GM18858 (cell line): Measurements from ENCODE around the gene PDCD1LG2.
"Not testable (repeated sequence)": the region's sequence is repeated elsewhere in the genome, so short reads cannot be mapped to it uniquely, and the experiment has no call there.

Source experiments
- ATAC-seq: cut with Tn5 transposase; IDR thresholded peaks from one replicate; pipeline ENCODE4 v1.9.1; 2021; ENCODE audit not compliant: unreplicated experiment

PDCD1LG2 gene

GRCh38 chr9:5563417-5563815 is 53.1 kb downstream of the PDCD1LG2 start:
- ATAC-seq, result no peak

GRCh38 chr9:5563886-5564285 is 53.6 kb downstream of the PDCD1LG2 start:
- ATAC-seq, result no peak

- peak; percentile 72 for ATAC-seq
These were observed 55.8 kb downstream of the PDCD1LG2 start for GRCh38 chr9:5566054-5566618.

- ATAC-seq, result no peak
These were observed 58.5 kb downstream of the PDCD1LG2 start for GRCh38 chr9:5568868-5569267.

DNA sequence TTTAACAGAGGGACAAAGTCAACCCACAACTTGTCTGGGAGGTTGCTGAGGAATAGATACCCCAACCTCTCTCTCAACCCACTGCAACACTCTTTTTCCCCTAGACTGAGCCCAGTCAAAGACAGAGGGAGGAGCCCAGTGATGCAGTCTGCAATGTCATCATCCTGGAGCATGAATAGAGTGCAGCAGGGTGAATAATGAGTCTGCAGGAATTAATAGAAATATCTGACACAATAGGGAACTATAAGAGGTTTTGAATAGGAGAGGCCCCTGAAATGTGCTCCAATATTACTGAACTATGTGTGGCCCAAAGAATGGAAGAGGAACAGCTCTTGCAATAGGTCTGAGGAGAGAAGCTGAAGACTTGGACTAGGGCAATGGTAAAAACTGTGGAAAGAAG is 59.1 kb downstream of the PDCD1LG2 start:
- no peak for ATAC-seq

DNA sequence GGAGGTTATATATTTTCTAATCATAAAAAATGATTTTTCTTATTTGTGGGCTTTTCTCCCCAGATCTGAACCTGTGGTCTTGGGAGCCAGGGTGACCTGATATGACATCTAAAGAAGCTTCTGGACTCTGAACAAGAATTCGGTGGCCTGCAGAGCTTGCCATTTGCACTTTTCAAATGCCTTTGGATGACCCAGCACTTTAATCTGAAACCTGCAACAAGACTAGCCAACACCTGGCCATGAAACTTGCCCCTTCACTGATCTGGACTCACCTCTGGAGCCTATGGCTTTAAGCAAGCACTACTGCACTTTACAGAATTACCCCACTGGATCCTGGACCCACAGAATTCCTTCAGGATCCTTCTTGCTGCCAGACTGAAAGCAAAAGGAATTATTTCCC is 59.6 kb downstream of the PDCD1LG2 start:
- ATAC-seq, result no peak

DNA sequence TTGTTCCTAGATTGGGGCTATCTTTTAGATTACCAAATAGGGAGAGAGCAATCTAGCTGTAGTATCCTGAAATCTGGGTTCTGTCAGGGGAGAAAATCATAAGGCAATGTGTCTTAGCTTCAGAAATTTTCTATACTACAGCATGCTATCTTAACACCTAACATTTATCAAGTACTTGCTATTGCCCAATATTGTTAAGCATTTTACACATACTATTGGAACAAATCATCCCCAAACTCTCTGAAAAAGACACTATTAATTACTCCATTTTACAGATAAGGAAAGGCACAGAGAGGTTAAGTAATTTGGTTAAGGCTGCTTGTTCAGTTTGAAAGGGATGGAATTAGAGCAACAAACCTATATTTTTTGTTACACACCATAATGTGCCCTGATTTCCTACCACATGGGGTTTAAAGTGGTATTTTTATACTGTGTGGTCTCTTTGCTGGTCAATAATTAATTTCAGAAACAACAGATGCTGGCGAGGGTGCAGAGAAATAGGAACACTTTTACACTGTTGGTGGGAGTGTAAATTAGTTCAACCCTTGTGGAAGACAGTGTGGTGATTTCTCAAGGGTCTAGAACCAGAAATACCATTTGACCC is 61.4 kb downstream of the PDCD1LG2 start:
- ATAC-seq, result no peak

DNA sequence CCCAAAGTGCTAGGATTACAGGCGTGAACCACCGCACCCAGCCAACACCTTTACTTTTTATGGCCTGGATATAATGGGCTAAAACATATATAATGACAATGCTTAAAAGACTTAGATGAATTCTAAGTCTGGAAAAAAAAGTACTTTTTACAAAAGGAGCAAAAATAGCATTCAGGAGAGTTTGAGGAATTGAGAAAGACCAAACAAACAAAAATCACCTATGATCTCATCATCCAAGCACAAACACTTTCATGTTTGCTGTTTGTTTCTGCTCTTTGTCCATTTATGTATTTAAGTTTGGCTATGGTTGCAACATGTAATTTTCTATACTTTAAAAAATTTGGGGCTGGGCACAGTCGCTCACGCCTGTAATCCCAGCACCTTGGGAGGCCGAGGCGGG is 63.8 kb downstream of the PDCD1LG2 start:
- ATAC-seq, result no peak

GRCh38 chr9:5575000-5575399 is 64.7 kb downstream of the PDCD1LG2 start:
- ATAC-seq, result no peak

DNA sequence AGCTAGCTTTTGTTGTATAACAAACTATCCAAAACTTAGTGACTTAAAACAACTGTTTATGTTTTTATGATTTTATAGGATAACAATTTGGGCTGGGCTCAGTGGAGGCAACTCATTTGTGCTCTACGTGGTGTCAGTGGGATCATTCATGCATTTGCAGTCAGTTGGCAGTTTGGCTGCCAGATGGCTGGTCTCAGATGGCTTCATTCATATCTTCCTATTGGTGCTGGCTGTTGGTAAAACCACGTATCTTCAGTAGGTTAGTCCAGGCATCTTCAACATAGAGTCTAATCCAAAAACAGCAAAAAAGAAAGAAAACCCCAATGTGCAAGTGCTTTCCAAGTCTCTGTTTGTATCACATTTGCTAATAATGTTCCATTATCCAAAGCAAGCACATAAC is 66.9 kb downstream of the PDCD1LG2 start:
- ATAC-seq, result peak; percentile 39

- no peak for ATAC-seq
These were observed 67.8 kb downstream of the PDCD1LG2 start for GRCh38 chr9:5578018-5578697.

GRCh38 chr9:5578698-5579085 is 68.4 kb downstream of the PDCD1LG2 start:
- no peak for ATAC-seq

DNA sequence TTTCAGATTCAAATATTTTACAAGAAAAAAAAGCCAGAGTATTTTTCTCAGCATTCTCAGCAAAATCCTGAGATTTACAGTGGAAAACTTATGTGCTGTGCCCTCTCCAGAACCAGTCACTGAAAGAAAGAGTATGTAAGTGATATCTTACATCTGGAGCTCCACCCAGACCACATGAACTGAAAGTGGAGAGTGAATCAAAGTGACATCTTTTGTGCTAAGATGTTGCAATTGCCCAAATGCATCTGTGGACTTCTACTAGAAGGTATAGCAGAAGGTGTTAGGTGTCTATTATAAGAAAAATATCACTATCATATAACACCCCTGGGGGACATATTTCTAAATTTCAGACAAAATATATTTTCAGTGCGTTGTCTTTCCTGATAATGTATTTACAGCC is 69.5 kb downstream of the PDCD1LG2 start:
- no peak for ATAC-seq

GRCh38 chr9:5580650-5581049 is 70.3 kb downstream of the PDCD1LG2 start:
- ATAC-seq, result no peak

DNA sequence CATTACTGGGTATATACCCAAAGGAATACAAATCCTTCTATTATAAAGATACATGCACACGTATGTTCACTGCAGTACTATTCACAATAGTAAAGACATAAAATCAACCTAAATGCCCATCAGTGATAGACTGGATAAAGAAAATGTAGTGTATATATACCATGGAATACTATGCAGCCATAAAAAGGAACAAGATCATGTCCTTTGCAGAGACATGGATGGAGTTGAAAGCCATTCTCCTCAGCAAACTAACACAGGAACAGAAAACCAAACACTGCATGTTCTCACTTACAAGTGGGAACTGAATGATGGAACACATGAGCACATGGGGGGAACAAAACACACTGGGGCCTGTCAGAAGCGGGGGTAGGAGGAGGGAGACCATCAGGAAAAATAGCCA is 71.4 kb downstream of the PDCD1LG2 start:
- not testable (repeated sequence) for ATAC-seq

DNA sequence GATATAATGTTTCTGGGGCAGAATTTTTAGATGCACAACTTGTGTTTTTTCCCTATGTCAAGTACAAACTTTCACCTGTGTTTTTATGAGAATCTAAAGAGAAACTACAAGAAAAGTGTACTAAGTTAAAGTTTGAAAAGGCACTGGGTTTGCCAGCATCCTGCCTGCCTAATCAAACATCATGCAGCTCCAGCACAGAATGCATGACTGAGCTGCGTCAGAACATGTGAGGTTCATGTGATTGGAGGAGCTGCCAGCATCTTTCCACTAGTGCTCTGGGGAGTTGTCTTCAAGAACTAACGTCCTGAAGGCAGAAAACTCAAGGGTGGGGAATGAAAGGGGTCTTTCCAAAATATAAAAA is 72.5 kb downstream of the PDCD1LG2 start:
- peak; percentile 53 for ATAC-seq

DNA sequence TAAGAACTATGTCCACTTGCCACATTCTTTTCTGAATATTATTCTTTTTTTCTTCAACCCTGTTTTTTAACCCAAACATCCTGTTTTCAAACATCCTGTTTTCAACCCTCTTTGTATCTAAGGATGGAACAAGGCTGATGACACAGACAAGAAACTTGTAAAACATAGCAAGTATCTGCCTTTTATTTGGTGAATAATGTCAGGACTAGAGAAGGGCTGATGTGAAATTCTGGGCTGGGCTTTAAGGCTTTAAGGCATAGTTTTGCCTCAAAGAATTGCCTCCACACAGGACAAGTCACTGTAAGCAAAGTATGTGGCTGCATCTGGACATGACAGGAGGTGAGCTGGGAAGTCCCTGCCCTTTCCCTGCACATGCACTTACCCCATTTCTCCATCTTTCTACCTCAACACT is 76.1 kb downstream of the PDCD1LG2 start:
- ATAC-seq, result no peak

- ATAC-seq, result no peak
These were observed 76.7 kb downstream of the PDCD1LG2 start for GRCh38 chr9:5587024-5587423.

DNA sequence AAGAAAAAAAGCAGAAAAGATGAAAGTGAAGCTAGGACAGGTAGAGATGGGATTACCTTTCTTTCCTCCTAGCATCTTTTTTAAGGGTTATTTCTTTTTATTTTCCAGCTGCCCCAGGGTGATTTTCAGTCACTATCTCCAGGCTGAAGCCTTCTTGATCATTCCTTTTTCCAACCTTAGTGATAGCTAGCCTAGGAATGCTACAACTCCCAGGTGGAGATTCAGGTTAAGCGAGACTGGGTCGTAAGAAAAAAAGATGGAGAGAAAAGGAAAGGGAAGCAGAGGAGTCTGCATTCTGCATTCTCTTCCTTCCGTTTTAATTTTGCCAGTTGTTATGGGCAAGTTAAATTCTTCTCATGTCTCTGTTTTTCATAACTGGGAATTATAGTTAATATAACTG is 81.9 kb downstream of the PDCD1LG2 start:
- no peak for ATAC-seq

GRCh38 chr9:5592904-5593303 is 82.6 kb downstream of the PDCD1LG2 start:
- no peak for ATAC-seq

- ATAC-seq, result peak; percentile 63
These were observed 83.6 kb downstream of the PDCD1LG2 start for GRCh38 chr9:5593904-5594303.

- ATAC-seq, result no peak
These were observed 85.8 kb downstream of the PDCD1LG2 start for GRCh38 chr9:5596173-5596572.
